MM.1S (cell line): Measurements from ENCODE around the gene HMGCS2.

ENCODE experiments used
- CTCF ChIP-seq: fragments of 300-600 bp; sonication (generic); IDR thresholded peaks from 2 replicates; pipeline ENCODE4 v1.5.1; 2016; ENCODE audit warnings: antibody characterized with exemption, low read length, mixed read lengths
- EZH2 ChIP-seq: fragments of 300-600 bp; sonication (generic); optimal IDR thresholded peaks from 2 replicates; pipeline ENCODE3; 2017; ENCODE audit warnings: low read depth, mild to moderate bottlenecking, antibody characterized with exemption, low read length, mixed read lengths
- EZH2phosphoT487 ChIP-seq: fragments of 300-600 bp; sonication (generic); IDR thresholded peaks from 2 replicates; pipeline ENCODE4 v1.6.1; 2018; ENCODE audit warnings: antibody characterized with exemption, low read length

GRCh38 chr1:119797162-119797561, 28.5 kb upstream of the HMGCS2 start:
- TF ChIP-seq CTCF (no peak), EZH2 (no peak), EZH2phosphoT487 (no peak)
